Astrocyte of the cerebellum (primary cell): Measurements from ENCODE around the gene CPSF4.
A peak's percentile ranks its signal among the peaks of the same experiment; 100 is the strongest.

ENCODE experiments used
- DNase-seq: peaks from one replicate; pipeline ENCODE4 v3.0.0-alpha.2; 2011; ENCODE audit warnings: low read depth
- H3K4me3 ChIP-seq: 2 replicates; pipeline ENCODE4 v1.5.1; 2011; ENCODE audit warnings: mild to moderate bottlenecking, low read depth, low read length, moderate library complexity
- in situ Hi-C: cut with HindIII; loops from 2 replicates; pipeline ENCODE4 v1.10.0; 2017; ENCODE audit warnings: low sequenced_read_pairs
- TF ChIP-seq, protein P1 (sequence below): IDR thresholded peaks from 2 replicates; pipeline ENCODE4 v1.5.1; 2012; ENCODE audit warnings: low read length, low read depth, moderate library complexity, mild to moderate bottlenecking; ENCODE audit errors: missing control alignments

Gene CPSF4

DNA sequence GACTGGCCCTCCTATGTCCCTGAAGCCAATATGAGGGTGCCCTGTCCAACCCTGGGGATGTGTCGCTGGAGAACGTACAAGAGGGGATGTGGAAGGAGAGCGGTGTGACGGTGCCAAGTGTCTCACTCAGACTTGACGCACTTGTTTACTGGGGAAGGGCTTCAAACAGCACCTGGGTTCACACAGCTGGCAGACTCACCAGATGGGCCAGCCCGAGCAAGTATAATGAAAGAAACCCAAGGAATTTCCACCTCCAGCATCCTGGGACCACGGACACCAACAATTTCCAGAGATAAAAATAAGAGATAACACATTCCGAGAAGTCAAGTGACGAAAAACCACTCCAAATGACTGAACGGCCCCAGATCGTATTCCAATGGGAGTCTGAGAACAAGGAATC lies 21.9 kb downstream of the CPSF4 start:
- DNase-seq = no peak
- H3K4me3 ChIP-seq = no peak overlapping the region
- TF ChIP-seq, protein P1, sequence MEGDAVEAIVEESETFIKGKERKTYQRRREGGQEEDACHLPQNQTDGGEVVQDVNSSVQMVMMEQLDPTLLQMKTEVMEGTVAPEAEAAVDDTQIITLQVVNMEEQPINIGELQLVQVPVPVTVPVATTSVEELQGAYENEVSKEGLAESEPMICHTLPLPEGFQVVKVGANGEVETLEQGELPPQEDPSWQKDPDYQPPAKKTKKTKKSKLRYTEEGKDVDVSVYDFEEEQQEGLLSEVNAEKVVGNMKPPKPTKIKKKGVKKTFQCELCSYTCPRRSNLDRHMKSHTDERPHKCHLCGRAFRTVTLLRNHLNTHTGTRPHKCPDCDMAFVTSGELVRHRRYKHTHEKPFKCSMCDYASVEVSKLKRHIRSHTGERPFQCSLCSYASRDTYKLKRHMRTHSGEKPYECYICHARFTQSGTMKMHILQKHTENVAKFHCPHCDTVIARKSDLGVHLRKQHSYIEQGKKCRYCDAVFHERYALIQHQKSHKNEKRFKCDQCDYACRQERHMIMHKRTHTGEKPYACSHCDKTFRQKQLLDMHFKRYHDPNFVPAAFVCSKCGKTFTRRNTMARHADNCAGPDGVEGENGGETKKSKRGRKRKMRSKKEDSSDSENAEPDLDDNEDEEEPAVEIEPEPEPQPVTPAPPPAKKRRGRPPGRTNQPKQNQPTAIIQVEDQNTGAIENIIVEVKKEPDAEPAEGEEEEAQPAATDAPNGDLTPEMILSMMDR = no peak
- in situ Hi-C loops = no loop called here

DNA sequence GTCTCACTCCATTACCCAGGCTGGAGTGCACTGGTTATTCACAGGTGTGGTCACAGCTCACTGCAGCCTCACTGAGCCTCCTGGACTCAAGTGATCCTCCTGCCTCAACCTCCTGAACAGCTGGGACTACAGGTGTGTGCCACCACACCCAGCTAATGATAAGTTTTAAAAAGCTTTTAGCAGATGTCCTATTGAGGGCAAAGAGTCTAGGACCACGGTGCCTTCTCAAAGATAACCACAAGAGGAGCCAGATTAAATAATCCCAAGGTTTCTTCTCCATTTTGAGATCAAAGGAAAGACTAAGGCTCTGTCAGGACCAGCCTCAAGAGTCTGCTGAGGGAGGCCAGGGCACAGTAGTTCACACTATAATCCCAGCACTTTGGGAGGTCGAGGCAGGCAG lies 22.5 kb downstream of the CPSF4 start:
- H3K4me3 ChIP-seq = no peak overlapping the region
- TF ChIP-seq, protein P1 = no peak
- no peak for DNase-seq
- in situ Hi-C loops = no loop called here

DNA sequence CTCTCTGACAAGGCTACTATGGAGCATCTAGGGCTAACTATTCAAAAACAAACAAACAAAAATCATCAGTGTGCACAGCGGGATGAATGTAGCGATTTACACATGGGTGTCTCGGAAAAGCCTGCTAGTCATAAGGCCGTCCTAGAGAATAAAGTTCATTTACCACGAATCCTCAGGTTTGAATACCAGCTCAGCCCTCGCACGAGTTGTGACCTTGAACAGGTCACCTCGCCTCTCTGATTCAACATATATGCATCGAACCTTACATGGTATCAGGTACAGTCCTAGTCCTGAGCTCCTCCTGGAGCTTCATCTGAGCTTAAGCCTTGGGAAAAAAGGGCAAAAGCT lies 26.7 kb downstream of the CPSF4 start:
- TF ChIP-seq, protein P1 = no peak
- no peak for DNase-seq
- in situ Hi-C loops = no loop called here
- peak overlapping the region; percentile 85 for H3K4me3 ChIP-seq

DNA sequence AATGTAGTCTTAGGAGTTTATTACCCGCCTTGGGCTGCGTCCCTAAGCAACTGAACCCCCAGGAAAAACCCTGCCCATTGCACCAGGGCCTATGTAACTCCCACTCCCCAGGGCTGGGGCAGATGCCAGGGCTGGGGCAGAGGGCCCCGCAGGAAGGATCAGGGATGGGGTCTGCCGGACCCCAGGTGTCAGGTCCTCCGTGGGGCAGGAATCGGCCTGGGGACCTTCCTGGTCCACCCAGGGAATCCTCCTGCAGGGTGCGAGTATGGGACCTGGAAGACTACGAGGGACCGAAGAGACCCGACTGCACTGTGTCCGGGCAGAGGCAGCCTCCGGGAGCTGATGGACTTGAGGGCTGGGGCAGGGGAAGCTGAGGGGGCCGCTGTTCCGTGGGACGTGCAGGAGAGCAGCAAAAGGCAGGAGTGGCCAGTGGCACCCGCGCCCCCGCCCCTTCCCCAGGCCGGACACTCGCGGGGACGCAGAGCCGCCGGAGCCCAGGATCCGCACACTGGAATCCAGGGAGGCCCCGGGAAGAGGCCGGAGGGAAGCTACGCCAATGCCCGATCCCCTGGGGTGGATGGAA lies 29.7 kb downstream of the CPSF4 start:
- TF ChIP-seq, protein P1 = no peak
- in situ Hi-C loops = no loop called here
- no peak overlapping the region for H3K4me3 ChIP-seq
- no peak for DNase-seq

DNA sequence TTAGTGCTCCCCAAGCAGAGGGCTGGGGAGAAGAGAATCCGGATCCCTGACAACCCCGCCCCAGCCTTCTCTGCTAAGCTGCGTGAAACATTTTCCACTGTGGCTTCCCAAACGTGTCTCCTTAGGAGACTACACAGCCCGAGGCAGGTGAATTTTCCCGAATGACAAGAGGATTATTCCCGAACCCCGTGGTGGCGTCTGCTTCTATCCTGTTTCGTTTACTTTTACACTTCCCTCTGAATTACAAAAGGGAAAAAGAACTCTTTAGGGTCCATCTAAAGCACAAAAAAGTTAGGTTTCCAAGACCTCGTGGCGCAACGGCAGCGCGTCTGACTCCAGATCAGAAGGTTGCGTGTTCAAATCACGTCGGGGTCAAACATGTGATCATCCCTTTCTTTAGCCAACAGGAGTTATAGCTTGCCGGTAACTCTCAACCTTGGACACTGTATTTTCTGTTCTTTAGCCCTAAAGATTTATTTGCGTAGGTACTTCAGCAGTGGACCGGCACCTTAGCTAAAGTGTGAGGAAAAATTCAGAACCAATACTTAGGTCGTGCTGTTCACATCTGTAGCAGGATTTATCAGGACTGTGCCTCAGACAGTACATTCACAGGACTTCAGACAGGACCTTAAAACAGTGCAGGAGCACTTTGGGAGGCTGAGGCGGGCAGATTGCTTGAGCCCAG lies 30.8 kb downstream of the CPSF4 start:
- TF ChIP-seq, protein P1 = no peak
- no peak overlapping the region for H3K4me3 ChIP-seq
- in situ Hi-C loops = no loop called here
- no peak for DNase-seq

DNA sequence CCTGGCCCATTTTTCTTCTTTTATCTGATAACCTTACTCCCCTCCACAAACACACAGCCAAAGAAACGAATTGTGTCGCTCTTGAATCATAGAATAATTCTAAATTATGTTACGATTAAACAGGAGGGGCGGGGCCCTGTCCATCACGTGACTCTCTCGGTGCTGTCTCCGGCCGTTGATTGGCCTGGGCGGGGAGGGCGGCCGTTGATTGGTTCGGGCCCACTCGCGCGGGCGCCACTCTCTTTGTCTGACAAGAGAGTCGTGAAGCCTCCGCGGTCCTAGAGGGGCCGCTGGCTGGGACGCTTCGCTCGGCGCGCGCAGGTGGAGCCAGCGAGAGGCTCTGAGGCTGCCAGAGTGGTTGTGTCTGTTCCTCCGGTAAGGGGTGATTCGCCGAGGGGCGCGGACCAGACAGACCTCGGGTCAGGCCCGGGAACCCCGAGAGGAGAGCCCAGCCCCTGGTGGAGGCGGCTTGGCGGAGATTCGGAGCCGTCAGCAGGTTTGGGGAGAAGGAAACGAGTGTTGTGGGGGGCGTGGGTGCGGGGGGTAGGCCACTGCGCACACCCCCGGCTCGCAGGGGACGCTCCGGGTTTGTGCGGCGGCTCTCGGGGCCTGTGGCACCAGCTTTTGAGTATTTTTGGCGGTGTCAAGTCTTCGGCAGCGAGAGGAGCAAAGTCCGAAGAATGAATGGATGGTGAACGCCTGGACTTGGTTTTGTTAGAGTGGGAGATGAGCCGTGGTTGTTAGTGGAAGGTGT lies 34.0 kb downstream of the CPSF4 start, which contains the start of gene ZNF789:
Gene ZNF789 (plus strand): TSS at position 330 of the 754 bp plus-strand sequence. CDS start 3,567 bp downstream, outside the sequence.
- DNase-seq = peak; percentile 85
- H3K4me3 ChIP-seq = peak within 1 kb of the TSS; percentile 96
- in situ Hi-C loops = no loop called here
- TF ChIP-seq, protein P1 = no peak
